ENCODE data around the gene PCYT2.

DNA sequence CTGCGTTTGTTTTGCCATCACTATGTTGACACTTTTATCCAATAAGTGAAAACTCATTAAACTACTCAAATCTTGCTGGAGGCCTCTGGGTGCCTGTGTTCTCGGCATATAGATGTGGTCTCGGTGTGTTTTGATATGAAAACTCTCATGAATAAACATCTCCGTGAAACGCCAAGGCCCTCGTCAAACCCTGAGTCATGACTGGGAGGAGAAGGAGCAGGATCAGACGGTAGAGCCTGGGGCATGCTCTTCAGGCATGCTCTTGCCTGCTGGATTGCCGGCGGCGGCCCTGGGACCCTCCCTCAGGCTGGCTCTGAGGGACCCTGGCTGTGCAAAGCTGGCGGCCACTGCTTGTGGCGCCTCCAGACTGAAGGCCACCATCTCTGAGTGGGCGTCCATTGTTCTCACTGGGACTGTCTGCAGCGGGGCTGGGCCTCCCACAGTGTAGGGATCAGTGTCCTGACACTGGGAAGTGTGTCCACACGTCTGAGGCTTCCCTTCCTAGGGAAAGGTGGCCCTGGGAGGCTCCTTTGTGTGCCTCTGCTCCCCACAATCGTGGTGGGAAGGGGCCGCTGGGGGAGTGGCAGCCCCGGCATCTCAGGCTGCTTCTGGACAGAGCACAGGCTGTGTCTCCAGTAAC lies 10.9 kb downstream of the PCYT2 start:
- TF ChIP-seq ZNF670 (tag by site-specific recombination; IDR thresholded peaks at IDR 0.05; ENCODE audit: low read depth) (no peak), ZNF473 (tag by site-specific recombination; IDR thresholded peaks at IDR 0.05) (no peak)

All from HEK293 (cell line).